Stimulated activated CD8-positive, alpha-beta memory T cell treated with anti-CD3 and anti-CD28 coated beads, Interleukin-15, amount 100 ng/mL, for 24 hours (primary cell): ENCODE results near the gene CNOT3.
"Not testable (repeated sequence)": the region's sequence is repeated elsewhere in the genome, so short reads cannot be mapped to it uniquely, and the experiment has no call there.

Source experiments
- DNase-seq: peaks from one replicate; pipeline ENCODE4 v3.0.0-alpha.2; 2020; ENCODE audit warnings: low read depth

Gene CNOT3

GRCh38 chr19:54191811-54192453 lies 54.4 kb downstream of the CNOT3 start:
- DNase-seq, result no peak

DNA sequence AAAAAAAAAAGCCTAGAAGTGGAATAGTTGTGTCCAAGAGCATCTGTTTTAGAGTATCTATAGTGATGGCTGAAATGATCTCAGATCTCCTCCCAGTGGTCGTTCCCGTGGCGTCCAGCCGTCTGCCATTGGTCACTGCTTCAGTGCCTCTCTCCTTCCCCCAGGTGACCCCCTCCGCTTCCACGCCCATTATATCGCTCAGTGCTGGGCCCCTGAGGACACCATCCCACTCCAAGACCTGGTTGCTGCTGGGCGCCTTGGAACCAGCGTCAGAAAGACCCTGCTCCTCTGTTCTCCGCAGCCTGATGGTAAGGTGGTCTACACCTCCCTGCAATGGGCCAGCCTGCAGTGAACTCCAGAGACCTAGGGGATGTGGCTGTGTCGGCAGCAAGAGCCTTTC lies 55.4 kb downstream of the CNOT3 start:
- no peak for DNase-seq

- not testable (repeated sequence) for DNase-seq
These were observed 56.9 kb downstream of the CNOT3 start for GRCh38 chr19:54194463-54194862.

- no peak for DNase-seq
These were observed 59.0 kb downstream of the CNOT3 start for GRCh38 chr19:54196536-54196935.

DNA sequence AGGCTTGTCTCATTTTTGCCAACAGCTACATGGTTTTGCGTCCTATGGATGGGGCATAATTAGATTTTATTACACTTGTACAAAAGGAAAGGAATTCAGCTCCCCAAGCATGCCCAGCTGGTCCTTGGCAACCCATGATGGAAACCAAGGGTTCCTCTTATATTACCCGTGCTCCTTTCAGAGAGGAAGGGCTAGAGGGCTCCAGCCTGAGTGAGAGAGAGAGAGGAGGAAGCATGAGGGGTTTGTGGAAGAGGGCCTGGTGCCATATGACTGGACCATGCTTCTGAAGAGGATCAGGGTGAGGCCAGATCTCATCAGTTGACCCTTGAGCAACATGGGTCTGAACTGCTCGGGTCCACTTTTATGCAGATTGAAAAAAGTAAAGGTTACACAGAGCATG lies 59.6 kb downstream of the CNOT3 start:
- no peak for DNase-seq

- DNase-seq, result no peak
These were observed 61.8 kb downstream of the CNOT3 start for GRCh38 chr19:54199401-54199800.

- no peak for DNase-seq
These were observed 63.7 kb downstream of the CNOT3 start for GRCh38 chr19:54201172-54201701.

GRCh38 chr19:54201980-54202379 lies 64.4 kb downstream of the CNOT3 start:
- no peak for DNase-seq

DNA sequence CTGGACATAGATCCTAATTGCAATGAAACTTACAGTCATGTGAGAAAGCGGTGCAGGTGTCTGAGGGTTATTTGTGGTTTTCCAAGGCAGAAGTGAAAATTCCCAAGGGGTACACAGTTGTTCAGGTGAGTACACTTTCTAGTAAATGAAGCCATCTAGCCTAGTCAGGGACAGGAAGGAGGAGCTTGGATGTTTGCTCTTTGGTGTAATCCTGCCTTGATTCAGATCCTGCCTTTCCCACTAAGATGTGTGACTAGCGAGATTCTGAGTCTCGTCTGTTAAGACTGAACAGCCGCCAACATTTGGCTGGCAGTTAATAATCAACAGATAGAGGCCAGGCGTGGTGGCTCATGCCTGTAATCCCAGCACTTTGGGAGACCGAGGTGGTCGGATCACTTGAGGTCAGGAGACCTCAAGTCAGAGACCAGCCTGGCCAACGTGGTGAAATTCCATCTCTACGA lies 65.6 kb downstream of the CNOT3 start:
- no peak for DNase-seq

GRCh38 chr19:54204767-54205468 lies 67.4 kb downstream of the CNOT3 start:
- no peak for DNase-seq
